HG02885 (cell line): ENCODE data around the gene TNC.

Experiments
- ATAC-seq: cut with Tn5 transposase; IDR thresholded peaks from one replicate; pipeline ENCODE4 v1.9.1; 2021; ENCODE audit warnings: mild to moderate bottlenecking; ENCODE audit not compliant: unreplicated experiment, poor library complexity

The TNC gene

GRCh38 chr9:115058684-115059315 is 59.2 kb downstream of the TNC start:
- no peak for ATAC-seq

- ATAC-seq: no peak
These were observed 59.8 kb downstream of the TNC start for GRCh38 chr9:115058175-115058574.

GRCh38 chr9:115057559-115057958 is 60.4 kb downstream of the TNC start:
- no peak for ATAC-seq

- no peak for ATAC-seq
These were observed 67.9 kb downstream of the TNC start for GRCh38 chr9:115050002-115050490.

- no peak for ATAC-seq
These were observed 71.1 kb downstream of the TNC start for GRCh38 chr9:115046824-115047223.

- no peak for ATAC-seq
These were observed 71.8 kb downstream of the TNC start for GRCh38 chr9:115046199-115046598.

- ATAC-seq: no peak
These were observed 74.3 kb downstream of the TNC start for GRCh38 chr9:115043632-115044031.

- ATAC-seq: peak; percentile 90
These were observed 75.0 kb downstream of the TNC start for GRCh38 chr9:115042781-115043509.

- ATAC-seq: no peak
These were observed 78.3 kb downstream of the TNC start for GRCh38 chr9:115039516-115040120.

- no peak for ATAC-seq
These were observed 79.8 kb downstream of the TNC start for GRCh38 chr9:115038178-115038577.

GRCh38 chr9:115036691-115037090 is 81.3 kb downstream of the TNC start:
- ATAC-seq: no peak

- ATAC-seq: peak; percentile 89
These were observed 81.9 kb downstream of the TNC start for GRCh38 chr9:115035841-115036612.

- no peak for ATAC-seq
These were observed 83.2 kb downstream of the TNC start for GRCh38 chr9:115034801-115035200.

- ATAC-seq: no peak
These were observed 84.2 kb downstream of the TNC start for GRCh38 chr9:115033800-115034199.

- ATAC-seq: peak; percentile 29
These were observed 85.7 kb downstream of the TNC start for GRCh38 chr9:115032296-115032695.

GRCh38 chr9:115030006-115030405 is 88.0 kb downstream of the TNC start:
- no peak for ATAC-seq

GRCh38 chr9:115025721-115026120 is 92.2 kb downstream of the TNC start:
- no peak for ATAC-seq

GRCh38 chr9:115024925-115025535 is 92.9 kb downstream of the TNC start:
- ATAC-seq: no peak

GRCh38 chr9:115022760-115023434 is 95.1 kb downstream of the TNC start:
- no peak for ATAC-seq
